GM10266 (cell line): ENCODE data around the gene NCR2.

Experiments
- DNase-seq: peaks from one replicate; pipeline ENCODE4 v3.0.0; 2012; ENCODE audit errors: extremely low spot score
- CTCF ChIP-seq: IDR thresholded peaks from 2 replicates; pipeline ENCODE4 v1.5.1; 2012; ENCODE audit warnings: mild to moderate bottlenecking, low read depth; ENCODE audit not compliant: control insufficient read depth, insufficient read depth; ENCODE audit errors: missing control alignments

NCR2 gene

GRCh38 chr6:41399424-41399823, 64.0 kb downstream of the NCR2 start:
- DNase-seq: no peak
- no peak for TF ChIP-seq CTCF
